GM21526 (cell line): Measurements from ENCODE around the gene A2ML1.
"Not testable (repeated sequence)": the region's sequence is repeated elsewhere in the genome, so short reads cannot be mapped to it uniquely, and the experiment has no call there.

Experiments
- ATAC-seq: cut with Tn5 transposase; IDR thresholded peaks from one replicate; pipeline ENCODE4 v1.9.1; 2021; ENCODE audit warnings: moderate library complexity; ENCODE audit not compliant: unreplicated experiment, low FRiP score

A2ML1 gene

GRCh38 chr12:8903646-8904045 is 81.2 kb downstream of the A2ML1 start:
- no peak for ATAC-seq

GRCh38 chr12:8904665-8905064 is 82.2 kb downstream of the A2ML1 start:
- no peak for ATAC-seq

DNA sequence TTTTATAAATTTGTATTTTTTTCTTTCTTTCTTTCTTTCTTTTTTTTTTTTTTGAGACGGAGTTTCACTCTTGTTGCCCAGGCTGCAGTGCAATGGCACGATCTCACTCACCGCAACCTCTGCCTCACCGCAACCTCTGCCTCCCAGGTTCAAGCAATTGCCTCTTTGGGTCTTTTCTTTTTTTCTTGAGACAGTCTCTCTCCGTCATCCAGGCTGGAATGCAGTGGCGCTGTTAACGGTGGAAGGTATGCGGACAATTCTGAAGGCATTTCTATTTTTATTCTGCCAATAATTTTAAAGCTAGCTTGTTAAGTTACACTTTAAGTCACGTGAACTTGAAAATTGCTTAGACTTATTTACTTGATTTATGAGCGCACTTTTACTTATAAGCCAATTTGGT is 83.1 kb downstream of the A2ML1 start:
- ATAC-seq, result no peak

DNA sequence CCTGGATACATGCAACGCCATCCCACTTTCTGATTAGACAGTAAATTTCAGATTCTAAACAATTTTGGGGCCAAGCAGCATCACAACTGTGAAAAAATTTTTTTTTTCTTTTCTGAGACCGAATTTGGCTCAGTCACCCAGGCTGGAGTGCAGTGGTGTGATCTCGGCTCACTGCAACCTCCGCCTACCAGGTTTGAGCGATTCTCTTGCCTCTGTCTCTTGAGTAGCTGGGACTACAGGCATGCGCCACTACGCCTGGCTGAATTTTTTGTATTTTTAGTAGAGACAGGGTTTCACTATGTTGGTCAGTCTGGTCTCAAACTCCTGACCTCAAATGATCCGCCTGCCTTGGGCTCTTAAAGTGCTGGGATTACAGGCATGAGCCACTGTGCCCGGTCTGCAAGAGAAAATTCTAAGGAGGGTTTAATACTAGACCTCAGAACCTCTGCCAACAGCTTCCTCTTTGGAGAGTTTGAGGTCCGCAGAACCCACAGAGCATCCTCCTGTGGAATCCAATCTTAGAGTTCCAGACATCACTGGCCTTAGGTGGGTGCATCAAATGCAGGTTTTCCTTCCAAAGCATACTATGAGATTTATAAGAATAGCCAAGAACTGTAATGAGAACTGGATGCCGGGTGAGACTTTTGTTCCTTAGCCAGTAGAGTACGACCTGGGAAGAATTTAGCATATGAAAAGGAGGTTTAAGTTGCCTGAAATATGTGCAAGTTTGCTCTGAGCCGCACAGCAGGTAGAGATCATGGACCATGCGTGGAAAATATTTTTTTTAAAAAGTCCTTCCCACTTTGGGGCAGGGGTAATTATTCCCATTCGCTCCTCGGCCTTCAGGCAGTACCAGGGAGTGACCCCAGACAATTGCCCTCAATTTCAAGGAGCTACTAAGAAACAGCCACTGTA is 84.1 kb downstream of the A2ML1 start:
- ATAC-seq, result no peak

DNA sequence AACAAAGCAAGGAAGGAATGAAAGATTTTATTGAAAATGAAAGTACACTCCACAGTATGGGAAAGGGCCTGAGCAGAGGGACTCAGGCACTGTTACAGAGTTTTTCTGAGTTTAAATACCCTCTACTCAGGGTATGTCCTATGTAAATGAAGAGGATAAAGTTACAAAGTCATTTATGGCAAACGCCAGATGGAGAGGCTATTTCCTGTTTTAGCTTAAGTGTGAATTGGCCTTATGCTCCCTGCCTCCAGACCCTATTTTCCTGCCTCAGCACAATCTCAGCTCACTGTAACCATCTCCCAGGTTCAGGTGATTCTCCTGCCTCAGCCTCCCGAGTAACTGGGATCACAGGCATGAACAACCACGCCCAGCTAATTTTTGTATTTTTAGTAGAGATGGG is 85.1 kb downstream of the A2ML1 start:
- ATAC-seq, result no peak

DNA sequence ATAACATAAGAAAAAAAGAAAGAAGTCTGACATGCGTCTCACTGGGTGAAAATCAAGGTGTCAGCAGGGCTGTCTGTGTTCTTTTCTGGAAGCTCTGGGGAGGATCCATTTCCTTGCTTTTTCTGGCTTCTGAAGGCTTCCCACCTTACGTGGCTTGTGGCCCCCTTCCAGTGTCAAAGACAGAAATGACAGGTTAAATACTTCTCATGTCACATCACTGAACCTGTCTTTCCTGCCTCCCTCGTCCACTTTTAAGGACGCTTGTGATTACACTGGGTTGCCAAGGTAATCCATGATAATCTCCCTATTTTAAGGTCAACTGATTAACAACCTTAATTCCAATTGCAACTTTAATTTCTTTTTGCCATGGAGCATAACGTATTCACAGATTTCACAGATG is 87.3 kb downstream of the A2ML1 start:
- ATAC-seq, result no peak

DNA sequence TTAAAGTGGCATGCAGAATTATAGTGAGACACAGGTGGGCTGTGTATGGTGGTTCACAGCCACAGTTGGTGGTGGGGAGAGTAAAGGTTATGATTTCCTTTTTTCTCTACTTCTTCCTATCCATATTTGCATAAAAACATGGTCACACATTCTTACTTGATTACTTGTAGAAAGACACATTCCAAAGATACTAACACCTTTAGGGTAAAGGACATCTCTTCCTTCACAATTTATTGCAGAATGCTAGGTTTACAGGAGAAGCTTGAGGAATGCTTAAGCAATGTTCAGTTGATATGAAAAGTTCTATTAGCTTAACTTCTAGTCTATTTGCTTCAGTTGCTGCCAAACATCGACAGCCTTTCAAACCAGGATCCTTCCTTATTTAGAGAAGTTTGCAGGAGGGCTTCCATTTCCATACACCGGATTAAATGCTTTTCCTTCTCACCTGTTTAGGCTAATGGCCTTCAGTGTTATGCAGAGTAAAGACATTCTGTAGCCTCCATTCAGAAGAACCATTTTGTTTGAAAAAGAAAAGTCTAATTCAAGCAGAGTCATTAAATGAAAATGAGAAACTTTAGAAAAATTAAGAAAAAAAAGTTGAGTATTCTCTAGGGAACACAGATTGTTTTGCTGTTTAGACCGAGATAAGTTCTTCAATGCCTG is 89.3 kb downstream of the A2ML1 start:
- ATAC-seq, result no peak

GRCh38 chr12:8912914-8913313 is 90.5 kb downstream of the A2ML1 start:
- no peak for ATAC-seq

DNA sequence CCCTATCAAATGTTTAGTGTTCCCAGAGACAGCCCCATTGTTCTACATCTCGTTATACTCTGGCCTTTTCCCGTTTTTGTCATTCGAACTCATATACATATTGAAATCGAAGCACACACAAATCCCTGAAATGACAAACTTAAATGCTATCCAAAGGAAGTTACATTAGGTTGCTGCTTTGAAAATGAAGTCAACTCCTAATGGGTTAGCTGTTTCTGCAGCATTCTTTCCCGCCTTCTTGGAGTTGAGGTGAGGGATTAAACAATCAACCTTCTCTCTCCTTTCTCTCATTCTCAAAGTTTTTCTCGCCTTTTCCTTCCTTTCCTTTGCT is 91.2 kb downstream of the A2ML1 start:
- ATAC-seq, result no peak

DNA sequence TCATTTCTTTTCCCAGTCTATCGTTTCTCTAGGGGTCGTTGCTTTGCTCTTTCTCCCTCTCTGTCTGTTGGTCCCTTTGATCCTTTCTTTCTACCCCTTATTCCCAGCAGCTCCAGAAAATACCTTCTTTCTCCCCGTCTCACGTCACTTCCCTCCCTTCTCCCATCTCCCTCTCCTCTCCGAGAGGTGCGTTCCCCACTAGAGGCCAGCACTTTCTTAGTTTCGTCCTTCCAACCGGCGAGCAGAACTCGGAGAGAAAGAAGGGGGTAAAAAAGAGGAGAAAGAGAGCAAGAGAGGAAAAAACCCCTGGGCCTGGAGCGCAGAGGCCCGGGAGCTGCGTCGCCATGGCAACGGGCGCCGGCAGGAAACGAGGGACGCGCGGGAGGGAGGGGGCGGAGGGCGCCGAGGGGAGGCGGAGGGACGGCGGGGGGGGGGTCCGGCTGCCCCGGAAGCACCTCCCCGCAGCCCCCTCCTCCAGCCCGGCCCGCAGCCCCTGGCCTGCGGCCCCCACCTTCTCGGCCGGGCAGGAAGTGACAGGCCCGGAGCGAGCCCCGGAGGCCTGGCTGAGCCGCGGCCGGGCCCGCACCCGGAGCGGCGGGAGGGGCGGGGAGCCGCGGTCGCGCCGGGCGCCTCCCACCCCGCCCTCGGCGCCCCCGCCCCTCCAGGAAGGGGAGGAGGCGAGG is 91.8 kb downstream of the A2ML1 start, which contains the start of gene PHC1:
Gene PHC1 (plus strand): TSS at position 477 of the 683 bp plus-strand sequence. CDS start 3,169 bp downstream, outside the sequence.
- peak; percentile 58 for ATAC-seq

DNA sequence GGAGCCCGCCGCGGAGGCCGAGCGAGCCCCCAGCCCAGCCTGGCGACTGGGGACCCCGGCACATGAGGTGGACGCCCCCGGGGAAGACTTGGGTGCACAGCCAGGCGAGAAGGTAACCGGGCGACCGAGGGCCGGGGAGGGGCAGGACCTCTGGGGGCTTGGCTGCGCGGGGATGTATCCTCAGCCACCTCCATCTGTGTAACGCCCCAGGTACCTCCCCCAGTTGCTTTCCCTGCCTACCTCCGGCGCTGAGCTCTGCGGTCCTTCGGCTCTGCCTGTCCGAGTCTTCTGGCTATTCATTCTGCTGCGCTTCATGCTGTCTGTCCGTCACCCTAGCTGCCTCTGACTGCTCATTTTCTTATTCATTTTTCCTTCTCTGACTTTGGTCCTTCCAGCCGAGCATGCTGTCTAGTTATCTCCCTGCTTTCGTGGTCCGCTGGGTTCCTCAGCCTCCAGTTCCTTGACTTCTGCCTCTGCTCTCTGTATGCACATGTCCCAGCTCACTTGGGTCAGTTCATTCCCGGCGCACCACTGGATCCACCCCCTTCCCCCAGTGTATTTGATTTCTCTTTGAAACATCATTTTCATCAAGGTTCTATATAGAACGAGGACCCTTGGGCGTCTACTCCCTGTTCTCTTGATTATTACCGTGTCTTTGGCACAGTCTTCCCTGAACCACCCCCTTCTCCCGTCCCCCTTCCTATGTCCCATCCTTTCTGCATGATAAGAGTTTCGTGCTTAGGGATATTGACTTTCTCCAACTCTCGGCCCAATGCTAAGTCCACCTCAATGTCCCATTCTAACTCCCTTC is 92.5 kb downstream of the A2ML1 start:
- ATAC-seq, result peak; percentile 60

GRCh38 chr12:8916154-8916553 is 93.7 kb downstream of the A2ML1 start:
- no peak for ATAC-seq

DNA sequence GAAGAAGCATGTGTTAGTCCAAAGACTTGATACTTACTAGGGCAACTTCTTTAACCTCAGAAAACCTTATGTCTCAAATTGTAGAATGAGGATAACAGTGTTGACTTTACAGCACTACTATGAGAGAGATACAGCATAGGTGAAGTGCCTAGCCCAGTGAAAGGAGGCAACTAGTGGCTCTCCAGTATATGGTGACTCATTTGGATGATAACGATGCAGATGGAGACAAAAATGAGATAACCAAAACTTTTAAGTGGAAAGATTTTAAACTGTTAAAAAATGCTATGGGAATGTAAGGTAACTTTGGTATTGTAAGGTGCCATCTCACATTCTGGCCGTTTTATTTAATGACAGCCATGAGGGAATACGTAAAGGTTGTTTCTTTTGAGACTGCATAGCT is 94.6 kb downstream of the A2ML1 start:
- ATAC-seq, result no peak

- ATAC-seq, result no peak
Observed at GRCh38 chr12:8917751-8918150, 95.3 kb downstream of the A2ML1 start.

GRCh38 chr12:8919643-8920042 is 97.2 kb downstream of the A2ML1 start:
- not testable (repeated sequence) for ATAC-seq

- ATAC-seq, result no peak
Observed at GRCh38 chr12:8922544-8922943, 100.1 kb downstream of the A2ML1 start.
